ENCODE measurements around the gene GYS1.

GYS1 gene

GRCh38 chr19:48988286-48988685 lies 4.8 kb downstream of the GYS1 start:
- no peak for DNase-seq

GRCh38 chr19:48987323-48987722 lies 5.8 kb downstream of the GYS1 start:
- no peak for DNase-seq

GRCh38 chr19:48986211-48986610 lies 6.9 kb downstream of the GYS1 start:
- peak in 2 of 3 donors; percentile 42 to 46 for DNase-seq

GRCh38 chr19:48985711-48986110 lies 7.4 kb downstream of the GYS1 start:
- no peak for DNase-seq

- no peak for DNase-seq
Measured at GRCh38 chr19:48982280-48982679, 10.8 kb downstream of the GYS1 start.

GRCh38 chr19:48977061-48977460 lies 16.0 kb downstream of the GYS1 start:
- no peak for DNase-seq

GRCh38 chr19:48975947-48976847 lies 16.9 kb downstream of the GYS1 start:
- peak in 1 of 3 donors; percentile 45 for DNase-seq

GRCh38 chr19:48970923-48971395 lies 22.1 kb downstream of the GYS1 start:
- DNase-seq: peak; percentile 94 to 96 (median 96)

GRCh38 chr19:48970139-48970766 lies 22.9 kb downstream of the GYS1 start:
- DNase-seq: no peak

- peak; percentile 27 to 47 (median 30) for DNase-seq
Measured at GRCh38 chr19:48969276-48970138, 23.6 kb downstream of the GYS1 start.

GRCh38 chr19:48968813-48969218 lies 24.3 kb downstream of the GYS1 start:
- DNase-seq: no peak

- DNase-seq: peak in 1 of 3 donors; percentile 27
Measured at GRCh38 chr19:48968179-48968661, 24.9 kb downstream of the GYS1 start.

- DNase-seq: peak; percentile 94 to 99 (median 98)
Measured at GRCh38 chr19:48967346-48968178, 25.5 kb downstream of the GYS1 start.

- DNase-seq: peak; percentile 49 to 54 (median 50)
Measured at GRCh38 chr19:48966541-48967345, 26.4 kb downstream of the GYS1 start.

GRCh38 chr19:48965806-48966540 lies 27.1 kb downstream of the GYS1 start:
- peak; percentile 87 to 91 (median 88) for DNase-seq

- peak; percentile 98 to 99 (median 99) for DNase-seq
Measured at GRCh38 chr19:48965040-48965805, 27.9 kb downstream of the GYS1 start, which contains the start of gene FTL. FTL (plus strand) TSS chr19:48965309; CDS start chr19:48965508, 199 bp downstream.

GRCh38 chr19:48964205-48965039 lies 28.7 kb downstream of the GYS1 start:
- peak in 1 of 3 donors; percentile 38 for DNase-seq
